ENCODE results near the gene MAP3K2.

- TF ChIP-seq, protein P1, sequence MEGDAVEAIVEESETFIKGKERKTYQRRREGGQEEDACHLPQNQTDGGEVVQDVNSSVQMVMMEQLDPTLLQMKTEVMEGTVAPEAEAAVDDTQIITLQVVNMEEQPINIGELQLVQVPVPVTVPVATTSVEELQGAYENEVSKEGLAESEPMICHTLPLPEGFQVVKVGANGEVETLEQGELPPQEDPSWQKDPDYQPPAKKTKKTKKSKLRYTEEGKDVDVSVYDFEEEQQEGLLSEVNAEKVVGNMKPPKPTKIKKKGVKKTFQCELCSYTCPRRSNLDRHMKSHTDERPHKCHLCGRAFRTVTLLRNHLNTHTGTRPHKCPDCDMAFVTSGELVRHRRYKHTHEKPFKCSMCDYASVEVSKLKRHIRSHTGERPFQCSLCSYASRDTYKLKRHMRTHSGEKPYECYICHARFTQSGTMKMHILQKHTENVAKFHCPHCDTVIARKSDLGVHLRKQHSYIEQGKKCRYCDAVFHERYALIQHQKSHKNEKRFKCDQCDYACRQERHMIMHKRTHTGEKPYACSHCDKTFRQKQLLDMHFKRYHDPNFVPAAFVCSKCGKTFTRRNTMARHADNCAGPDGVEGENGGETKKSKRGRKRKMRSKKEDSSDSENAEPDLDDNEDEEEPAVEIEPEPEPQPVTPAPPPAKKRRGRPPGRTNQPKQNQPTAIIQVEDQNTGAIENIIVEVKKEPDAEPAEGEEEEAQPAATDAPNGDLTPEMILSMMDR (IDR thresholded peaks at IDR 0.05; ENCODE audit: insufficient read depth, low read depth, low read length): no peak
- no peak for TF ChIP-seq EZH2 (IDR thresholded peaks at IDR 0.05; ENCODE audit: insufficient read depth, low read length)
These were observed 130.9 kb downstream of the MAP3K2 start for GRCh38 chr2:127256866-127257265.
